Osteocyte (in vitro differentiated cells): ENCODE data around the gene SRC. TPM values are rescaled to one million over a fixed set of nuclear protein-coding genes. Genes with fewer than 3 reads are reported as not detected.

Experiments used
- DNase-seq: peaks from one replicate; pipeline ENCODE4 v3.0.0; 2021; ENCODE audit warnings: mixed read lengths; ENCODE audit not compliant: unreplicated experiment; ENCODE audit errors: extremely low spot score
- H3K27ac Mint-ChIP-seq: one replicate; pipeline ENCODE4 v1.8.0; 2021; ENCODE audit warnings: mild to moderate bottlenecking, mixed read lengths; ENCODE audit not compliant: unreplicated experiment
- H3K27me3 Mint-ChIP-seq: one replicate; pipeline ENCODE4 v1.8.0; 2021; ENCODE audit warnings: mixed read lengths; ENCODE audit not compliant: unreplicated experiment
- H3K36me3 Mint-ChIP-seq: one replicate; pipeline ENCODE4 v1.8.0; 2021; ENCODE audit warnings: mixed read lengths; ENCODE audit not compliant: unreplicated experiment
- H3K4me1 Mint-ChIP-seq: one replicate; pipeline ENCODE4 v1.8.0; 2021; ENCODE audit warnings: mixed read lengths; ENCODE audit not compliant: unreplicated experiment
- H3K4me3 Mint-ChIP-seq: one replicate; pipeline ENCODE4 v1.8.0; 2021; ENCODE audit warnings: mild to moderate bottlenecking, moderate library complexity, mixed read lengths; ENCODE audit not compliant: unreplicated experiment
- H3K9me3 Mint-ChIP-seq: one replicate; pipeline ENCODE4 v1.8.0; 2021; ENCODE audit warnings: mixed read lengths; ENCODE audit not compliant: unreplicated experiment
- total RNA-seq: library from RNA; stranded (reverse); gene quantifications from 2 replicates; pipeline ENCODE4 v1.2.1, GENCODE V29; 2021
- TF ChIP-seq, protein P1 (sequence below): fragments of 200-600 bp; sonication (generic); IDR thresholded peaks from 2 replicates; pipeline ENCODE4 v1.5.0; 2021; ENCODE audit warnings: antibody characterized with exemption, mild to moderate bottlenecking, moderate library complexity

Gene SRC
- total RNA-seq, 1 donor from 2014 or later, result 32.5 TPM

GRCh38 chr20:37340998-37341397, 4.9 kb upstream of the SRC start:
- TF ChIP-seq, protein P1, sequence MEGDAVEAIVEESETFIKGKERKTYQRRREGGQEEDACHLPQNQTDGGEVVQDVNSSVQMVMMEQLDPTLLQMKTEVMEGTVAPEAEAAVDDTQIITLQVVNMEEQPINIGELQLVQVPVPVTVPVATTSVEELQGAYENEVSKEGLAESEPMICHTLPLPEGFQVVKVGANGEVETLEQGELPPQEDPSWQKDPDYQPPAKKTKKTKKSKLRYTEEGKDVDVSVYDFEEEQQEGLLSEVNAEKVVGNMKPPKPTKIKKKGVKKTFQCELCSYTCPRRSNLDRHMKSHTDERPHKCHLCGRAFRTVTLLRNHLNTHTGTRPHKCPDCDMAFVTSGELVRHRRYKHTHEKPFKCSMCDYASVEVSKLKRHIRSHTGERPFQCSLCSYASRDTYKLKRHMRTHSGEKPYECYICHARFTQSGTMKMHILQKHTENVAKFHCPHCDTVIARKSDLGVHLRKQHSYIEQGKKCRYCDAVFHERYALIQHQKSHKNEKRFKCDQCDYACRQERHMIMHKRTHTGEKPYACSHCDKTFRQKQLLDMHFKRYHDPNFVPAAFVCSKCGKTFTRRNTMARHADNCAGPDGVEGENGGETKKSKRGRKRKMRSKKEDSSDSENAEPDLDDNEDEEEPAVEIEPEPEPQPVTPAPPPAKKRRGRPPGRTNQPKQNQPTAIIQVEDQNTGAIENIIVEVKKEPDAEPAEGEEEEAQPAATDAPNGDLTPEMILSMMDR, result no peak
- no peak for DNase-seq
- Mint-ChIP-seq H3K36me3 (no peaks in the 10 kb centered on the region), H3K27ac (no peak overlapping the region), H3K27me3 (no peaks in the 10 kb centered on the region), H3K4me1 (peaks cover 8% of the 10 kb centered on the region), H3K9me3 (no peaks in the 10 kb centered on the region), H3K4me3 (no peak overlapping the region)

DNA sequence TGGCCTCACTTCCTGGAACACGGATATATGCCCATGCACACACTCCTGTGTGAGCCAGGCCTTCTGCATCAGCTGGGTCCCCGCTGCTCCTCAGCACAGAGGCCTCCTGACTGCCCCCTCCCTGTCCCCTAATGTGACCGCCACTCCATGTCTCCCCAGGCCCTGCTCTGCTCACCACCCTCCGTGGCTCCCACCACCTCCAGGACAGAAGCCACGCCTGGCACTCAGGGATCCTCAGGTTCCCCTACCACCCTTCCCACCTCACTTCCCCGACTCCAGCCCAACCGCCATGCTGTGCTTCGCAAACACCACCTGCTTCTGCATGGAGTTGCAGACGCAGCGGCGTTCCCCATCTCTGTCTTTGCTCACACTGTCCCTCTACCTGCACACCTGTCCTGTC, 4.3 kb upstream of the SRC start:
- H3K9me3 Mint-ChIP-seq, result no peaks in the 10 kb centered on the region
- peaks cover 4% of the 10 kb centered on the region for H3K4me1 Mint-ChIP-seq
- no peak for DNase-seq
- TF ChIP-seq, protein P1, result no peak
- no peaks in the 10 kb centered on the region for H3K36me3 Mint-ChIP-seq
- no peak overlapping the region for H3K4me3 Mint-ChIP-seq
- H3K27ac Mint-ChIP-seq, result no peak overlapping the region
- H3K27me3 Mint-ChIP-seq, result no peaks in the 10 kb centered on the region

GRCh38 chr20:37342231-37343177, 3.4 kb upstream of the SRC start:
- H3K27me3 Mint-ChIP-seq, result no peaks in the 10 kb centered on the region
- no peaks in the 10 kb centered on the region for H3K36me3 Mint-ChIP-seq
- H3K27ac Mint-ChIP-seq, result no peak overlapping the region
- H3K9me3 Mint-ChIP-seq, result no peaks in the 10 kb centered on the region
- TF ChIP-seq, protein P1, result no peak
- no peak for DNase-seq
- H3K4me1 Mint-ChIP-seq, result peaks cover 5% of the 10 kb centered on the region
- no peak overlapping the region for H3K4me3 Mint-ChIP-seq

GRCh38 chr20:37343212-37343993, 2.5 kb upstream of the SRC start:
- no peak for DNase-seq
- Mint-ChIP-seq H3K4me3 (no peak overlapping the region), H3K4me1 (peaks cover 9% of the 10 kb centered on the region), H3K36me3 (no peaks in the 10 kb centered on the region), H3K9me3 (no peaks in the 10 kb centered on the region), H3K27ac (no peak overlapping the region), H3K27me3 (no peaks in the 10 kb centered on the region)
- TF ChIP-seq, protein P1, result no peak

GRCh38 chr20:37343994-37344355, 2.0 kb upstream of the SRC start:
- no peaks in the 10 kb centered on the region for H3K27me3 Mint-ChIP-seq
- H3K27ac Mint-ChIP-seq, result no peak overlapping the region
- H3K4me3 Mint-ChIP-seq, result no peak overlapping the region
- DNase-seq, result no peak
- peaks cover 12% of the 10 kb centered on the region for H3K4me1 Mint-ChIP-seq
- TF ChIP-seq, protein P1, result no peak
- no peaks in the 10 kb centered on the region for H3K9me3 Mint-ChIP-seq
- H3K36me3 Mint-ChIP-seq, result no peaks in the 10 kb centered on the region
